Loucy (cell line): ENCODE measurements around the gene PMVK.

Experiments used
- CTCF ChIP-seq: fragments of 200-600 bp; sonication (generic); conservative IDR thresholded peaks from 2 replicates; pipeline ENCODE4 v1.5.1; 2014; ENCODE audit warnings: mild to moderate bottlenecking, antibody characterized with exemption, low read length
- EZH2phosphoT487 ChIP-seq: fragments of 200-600 bp; IDR thresholded peaks from 2 replicates; pipeline ENCODE4 v1.6.1; 2018; ENCODE audit warnings: antibody characterized with exemption, mild to moderate bottlenecking, moderate library complexity, borderline replicate concordance

GRCh38 chr1:154970631-154971340 lies 34.3 kb upstream of the PMVK start, which contains the start of gene SHC1:
- TF ChIP-seq CTCF (no peak), EZH2phosphoT487 (no peak)
